GM12801 (cell line): ENCODE data around the gene SERGEF.

Source experiments
- CTCF ChIP-seq: IDR thresholded peaks from one replicate; pipeline ENCODE4 v1.5.1; 2011; ENCODE audit warnings: control low read depth; ENCODE audit not compliant: insufficient read length; ENCODE audit errors: extremely low read depth

SERGEF gene

GRCh38 chr11:17948296-17948695 is 64.6 kb downstream of the SERGEF start:
- no peak for TF ChIP-seq CTCF

GRCh38 chr11:17939542-17939941 is 73.3 kb downstream of the SERGEF start:
- TF ChIP-seq CTCF: no peak

- TF ChIP-seq CTCF: no peak
These were observed 76.1 kb downstream of the SERGEF start for GRCh38 chr11:17936790-17937189.

GRCh38 chr11:17934194-17934593 is 78.7 kb downstream of the SERGEF start:
- no peak for TF ChIP-seq CTCF

- TF ChIP-seq CTCF: no peak
These were observed 79.1 kb downstream of the SERGEF start for GRCh38 chr11:17933708-17934107.

- TF ChIP-seq CTCF: no peak
These were observed 80.4 kb downstream of the SERGEF start for GRCh38 chr11:17932472-17932871.

GRCh38 chr11:17931595-17931994 is 81.3 kb downstream of the SERGEF start:
- TF ChIP-seq CTCF: no peak
